Muscle layer of colon (tissue), 2 donors: ENCODE results near the gene MARCHF10.

Source experiments
- H3K27ac ChIP-seq: one replicate; pipeline ENCODE4 v1.7.0; 2013; ENCODE audit warnings: low read depth, mild to moderate bottlenecking, low read length, moderate library complexity
- H3K27me3 ChIP-seq, 2 donors: one replicate each; pipeline ENCODE4 v1.7.0; 2013; ENCODE audit warnings: low read length in 2 of 2, mild to moderate bottlenecking in 2 of 2; ENCODE audit not compliant: insufficient read depth in 2 of 2, control insufficient read depth in 1 of 2
- H3K36me3 ChIP-seq: one replicate; pipeline ENCODE4 v1.7.0; 2013; ENCODE audit warnings: mild to moderate bottlenecking, low read length; ENCODE audit not compliant: insufficient read depth
- H3K4me1 ChIP-seq: one replicate; pipeline ENCODE4 v1.7.0; 2013; ENCODE audit warnings: mild to moderate bottlenecking, low read length; ENCODE audit not compliant: insufficient read depth
- H3K4me3 ChIP-seq, 2 donors: one replicate each; pipeline ENCODE4 v1.7.0; 2013; ENCODE audit warnings: low read length in 2 of 2, low read depth in 1 of 2, mild to moderate bottlenecking in 1 of 2, moderate library complexity in 1 of 2
- H3K9ac ChIP-seq: one replicate; pipeline ENCODE4 v1.7.0; 2013; ENCODE audit warnings: low read length
- H3K9me3 ChIP-seq: one replicate; pipeline ENCODE4 v1.7.0; 2013; ENCODE audit warnings: mild to moderate bottlenecking, low read length
- donor health status: abdominal sarcoma.
- donor health status: Adenocarcinoma of cecum.

MARCHF10 gene

DNA sequence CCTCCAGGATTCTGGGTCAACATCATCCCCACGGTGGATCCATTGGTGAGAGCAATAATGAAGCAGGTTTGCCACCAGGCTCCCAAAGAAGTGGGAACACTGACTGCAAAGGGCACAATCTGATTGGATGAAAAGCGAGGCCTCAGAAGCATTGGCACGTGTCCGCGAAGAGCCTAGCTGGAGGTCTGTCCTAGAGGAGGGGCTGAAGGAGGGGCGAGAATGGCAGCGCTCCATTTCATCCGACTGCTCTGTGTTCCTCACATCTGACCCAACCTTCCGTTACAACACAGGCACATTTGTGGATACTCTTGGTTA, 100.7 kb downstream of the MARCHF10 start:
- Histone ChIP-seq H3K27me3 (no peaks in the 10 kb centered on the region), H3K4me3 (no peak overlapping the region), H3K9ac (no peak overlapping the region), H3K4me1 (peaks cover 8% of the 10 kb centered on the region), H3K36me3 (no peaks in the 10 kb centered on the region), H3K27ac (no peak overlapping the region), H3K9me3 (no peaks in the 10 kb centered on the region)

- H3K36me3 ChIP-seq: no peaks in the 10 kb centered on the region
- H3K27me3 ChIP-seq: no peaks in the 10 kb centered on the region
- H3K9ac ChIP-seq: no peak overlapping the region
- H3K4me3 ChIP-seq: no peak overlapping the region
- H3K9me3 ChIP-seq: no peaks in the 10 kb centered on the region
- H3K27ac ChIP-seq: no peak overlapping the region
- H3K4me1 ChIP-seq: peaks cover 8% of the 10 kb centered on the region
Measured at GRCh38 chr17:62706598-62707424, 101.3 kb downstream of the MARCHF10 start.

DNA sequence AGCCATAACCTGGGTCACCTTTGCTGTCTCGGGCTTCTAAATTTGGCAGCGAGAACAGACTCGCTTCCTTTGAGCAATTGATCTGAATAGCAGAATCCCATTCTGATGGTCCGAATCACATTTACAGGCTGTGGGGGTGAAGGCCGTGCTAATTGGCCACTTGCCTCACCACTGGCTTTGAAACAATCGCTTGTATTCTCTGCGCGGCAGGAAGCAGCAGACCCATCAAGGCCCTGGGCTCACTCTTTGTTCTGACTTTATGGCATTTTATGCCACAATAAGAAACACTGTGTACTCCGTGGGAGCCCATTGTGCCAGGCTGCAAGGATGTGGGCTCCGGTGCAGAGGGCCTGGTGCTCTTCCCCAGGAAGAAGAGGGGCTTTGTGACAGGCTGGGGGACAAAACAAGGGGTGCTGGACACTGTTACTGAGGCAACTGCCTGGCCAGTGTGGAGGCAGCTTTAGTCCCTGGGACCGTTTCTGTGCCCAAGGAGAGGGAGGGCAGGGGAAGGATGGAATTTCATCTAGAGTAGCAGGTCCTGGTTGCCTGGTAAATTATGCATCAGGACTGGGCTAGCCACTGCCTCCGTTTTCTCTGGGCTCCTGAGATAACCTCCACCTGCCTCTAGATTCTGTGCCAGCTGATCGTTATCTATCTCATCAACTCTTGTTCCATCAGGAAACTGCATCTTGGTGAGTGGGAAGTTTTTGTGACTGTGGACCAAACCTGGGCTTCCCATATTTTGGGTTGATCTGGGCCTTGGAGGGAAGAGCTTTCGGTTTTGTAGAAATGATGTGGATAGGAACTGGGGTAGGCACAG, 102.1 kb downstream of the MARCHF10 start:
- Histone ChIP-seq H3K27me3 (no peaks in the 10 kb centered on the region), H3K27ac (no peak overlapping the region), H3K4me3 (no peak overlapping the region), H3K9me3 (no peaks in the 10 kb centered on the region), H3K36me3 (no peaks in the 10 kb centered on the region), H3K9ac (no peak overlapping the region), H3K4me1 (peaks cover 8% of the 10 kb centered on the region)

GRCh38 chr17:62705156-62705777, 102.8 kb downstream of the MARCHF10 start:
- Histone ChIP-seq H3K9me3 (no peaks in the 10 kb centered on the region), H3K9ac (no peak overlapping the region), H3K4me3 (peak overlapping the region in 1 of 2 donors; percentile 17), H3K27ac (no peak overlapping the region), H3K36me3 (no peaks in the 10 kb centered on the region), H3K27me3 (no peaks in the 10 kb centered on the region), H3K4me1 (peaks cover 8% of the 10 kb centered on the region)

DNA sequence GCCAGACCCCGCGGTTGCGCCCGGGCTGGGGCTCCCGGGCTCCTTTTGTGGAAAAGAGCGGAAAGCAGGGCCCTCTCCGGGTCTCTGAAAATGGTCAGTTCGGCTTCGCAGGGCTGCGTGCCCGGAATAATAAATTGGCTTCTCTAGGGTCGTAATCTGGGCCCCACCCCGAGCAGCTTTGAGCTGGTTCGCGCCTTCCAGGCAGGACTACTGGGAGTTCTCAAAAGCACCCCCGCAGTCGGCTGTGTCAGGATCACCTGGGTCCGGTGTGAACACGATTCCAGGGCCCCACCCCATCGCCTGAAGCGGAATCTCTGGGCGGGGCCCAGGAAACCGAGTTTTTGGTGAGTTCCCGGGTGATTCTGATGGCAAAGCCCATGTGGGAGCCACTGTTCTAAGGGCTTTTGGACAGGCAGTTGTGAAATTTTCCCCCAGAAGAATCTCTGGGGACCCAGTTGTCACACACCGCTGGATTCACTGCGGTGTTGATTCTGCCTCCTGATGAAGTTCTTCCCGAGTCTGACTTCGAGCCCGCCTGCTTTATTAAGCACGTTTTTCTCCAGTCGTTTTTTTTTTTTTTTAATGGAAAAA, 103.6 kb downstream of the MARCHF10 start:
- Histone ChIP-seq H3K4me3 (peak overlapping the region; percentile 17 to 52), H3K9ac (no peak overlapping the region), H3K27me3 (no peaks in the 10 kb centered on the region), H3K36me3 (no peaks in the 10 kb centered on the region), H3K27ac (peak overlapping the region; percentile 42), H3K4me1 (peaks cover 8% of the 10 kb centered on the region), H3K9me3 (no peaks in the 10 kb centered on the region)

DNA sequence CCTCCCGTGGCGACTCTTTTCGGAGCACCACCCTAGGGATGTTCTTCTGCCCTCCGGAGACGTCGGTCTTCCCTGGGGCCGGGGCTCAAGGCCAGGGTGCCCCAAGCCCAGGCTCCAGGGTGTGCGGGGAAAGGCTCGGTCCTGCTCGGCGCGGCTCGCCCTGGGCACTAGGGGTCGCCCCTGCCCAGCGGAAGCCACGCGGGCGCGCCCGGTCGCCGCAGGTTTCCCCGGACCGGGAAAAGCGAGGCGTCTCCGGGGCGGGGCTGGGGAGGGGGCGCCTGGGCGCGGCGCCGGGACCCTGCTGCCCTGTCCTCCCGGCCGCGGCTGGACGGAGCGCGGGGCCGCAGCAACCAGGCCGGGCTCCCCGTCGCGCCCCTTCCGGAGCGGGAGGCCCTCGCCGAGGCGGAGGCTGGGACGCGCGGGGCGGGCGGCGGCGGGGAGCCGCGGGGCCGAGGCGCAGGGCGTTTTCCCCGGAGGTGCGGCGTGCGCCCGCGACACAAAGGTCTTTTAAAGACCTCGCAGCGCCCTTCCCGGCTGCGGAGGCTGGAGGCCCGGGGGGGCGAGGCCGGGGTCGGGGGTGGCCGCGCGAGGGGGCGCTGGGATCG, 104.2 kb downstream of the MARCHF10 start:
- Histone ChIP-seq H3K36me3 (no peaks in the 10 kb centered on the region), H3K27me3 (no peaks in the 10 kb centered on the region), H3K27ac (peak overlapping the region; percentile 42), H3K9ac (no peak overlapping the region), H3K9me3 (no peaks in the 10 kb centered on the region), H3K4me1 (peaks cover 8% of the 10 kb centered on the region), H3K4me3 (peak overlapping the region; percentile 17 to 52)

DNA sequence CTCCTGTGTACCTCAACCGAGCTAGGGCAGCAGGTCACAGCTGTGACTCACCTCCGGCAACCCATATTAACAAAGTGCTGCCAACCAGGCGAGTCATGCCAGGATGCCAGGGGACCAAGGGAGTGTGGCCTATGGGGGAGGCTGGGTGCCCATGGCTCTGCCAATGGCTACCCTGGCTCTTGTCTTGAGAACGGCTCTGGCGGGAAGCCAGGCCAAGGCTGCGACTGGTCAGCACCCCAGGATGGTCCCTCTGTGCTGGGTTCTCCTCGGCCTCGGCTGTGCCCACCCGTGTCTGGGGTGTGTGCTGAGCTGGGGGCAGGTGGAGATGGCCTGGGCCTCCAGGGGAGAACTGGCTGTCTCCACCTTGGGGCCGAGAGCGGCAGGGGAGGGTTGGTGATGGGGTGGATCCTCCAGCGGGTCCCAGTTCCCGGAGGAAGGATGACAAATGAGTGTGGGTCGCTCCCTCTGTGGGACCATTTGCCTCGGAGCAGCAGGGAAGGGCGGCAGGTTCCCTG, 104.8 kb downstream of the MARCHF10 start:
- H3K4me3 ChIP-seq: no peak overlapping the region
- no peaks in the 10 kb centered on the region for H3K9me3 ChIP-seq
- H3K27me3 ChIP-seq: no peaks in the 10 kb centered on the region
- peaks cover 8% of the 10 kb centered on the region for H3K4me1 ChIP-seq
- no peak overlapping the region for H3K9ac ChIP-seq
- H3K36me3 ChIP-seq: no peaks in the 10 kb centered on the region
- H3K27ac ChIP-seq: no peak overlapping the region

DNA sequence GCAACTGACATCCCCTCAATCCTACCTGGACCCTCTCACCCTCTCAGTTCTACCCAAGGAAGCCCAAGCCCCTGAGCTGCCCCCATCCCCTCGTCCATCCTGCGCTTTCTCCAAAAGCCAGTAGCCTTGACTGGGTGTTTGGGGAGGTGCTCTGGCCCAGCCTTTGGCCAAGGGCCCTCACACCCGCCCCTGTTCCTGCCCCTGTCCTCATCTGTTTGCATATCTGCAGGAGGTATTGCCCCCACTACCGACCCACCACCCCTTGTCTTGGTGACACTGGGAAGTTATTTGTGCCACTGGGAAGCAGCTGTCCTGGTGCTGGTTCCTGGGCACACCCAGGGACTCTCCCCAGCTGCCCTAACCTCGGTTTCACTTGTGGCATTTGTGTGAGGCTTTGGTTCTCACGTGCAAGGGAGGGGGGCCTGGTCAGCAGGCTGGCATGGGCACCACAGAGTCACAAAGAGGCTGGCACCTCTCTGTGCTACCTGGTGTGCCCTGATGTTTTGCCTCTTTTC, 105.3 kb downstream of the MARCHF10 start:
- no peak overlapping the region for H3K4me3 ChIP-seq
- H3K9me3 ChIP-seq: no peaks in the 10 kb centered on the region
- no peaks in the 10 kb centered on the region for H3K27me3 ChIP-seq
- H3K4me1 ChIP-seq: peaks cover 8% of the 10 kb centered on the region
- H3K9ac ChIP-seq: no peak overlapping the region
- H3K27ac ChIP-seq: no peak overlapping the region
- H3K36me3 ChIP-seq: no peaks in the 10 kb centered on the region

DNA sequence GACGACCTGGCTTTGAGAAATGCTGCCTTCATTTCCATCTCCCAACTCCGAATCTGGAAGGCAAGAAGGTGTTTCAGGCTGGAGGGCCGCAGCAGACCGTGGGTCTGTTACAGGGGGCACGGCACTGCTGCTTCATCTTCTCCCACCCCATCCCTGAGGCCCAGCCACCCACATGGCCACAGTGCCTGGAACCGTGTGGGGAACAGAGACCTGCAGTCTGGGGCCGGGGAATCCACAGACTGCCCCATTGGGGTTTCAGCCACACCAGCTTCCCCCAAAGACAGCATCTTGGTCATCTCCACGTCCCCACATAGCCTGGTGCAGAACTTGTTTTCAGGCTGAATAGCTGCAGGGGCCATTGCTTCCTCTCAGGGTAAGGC, 106.4 kb downstream of the MARCHF10 start:
- H3K36me3 ChIP-seq: no peaks in the 10 kb centered on the region
- H3K4me3 ChIP-seq: no peak overlapping the region
- no peak overlapping the region for H3K9ac ChIP-seq
- no peak overlapping the region for H3K27ac ChIP-seq
- no peaks in the 10 kb centered on the region for H3K27me3 ChIP-seq
- no peaks in the 10 kb centered on the region for H3K9me3 ChIP-seq
- peaks cover 8% of the 10 kb centered on the region for H3K4me1 ChIP-seq

DNA sequence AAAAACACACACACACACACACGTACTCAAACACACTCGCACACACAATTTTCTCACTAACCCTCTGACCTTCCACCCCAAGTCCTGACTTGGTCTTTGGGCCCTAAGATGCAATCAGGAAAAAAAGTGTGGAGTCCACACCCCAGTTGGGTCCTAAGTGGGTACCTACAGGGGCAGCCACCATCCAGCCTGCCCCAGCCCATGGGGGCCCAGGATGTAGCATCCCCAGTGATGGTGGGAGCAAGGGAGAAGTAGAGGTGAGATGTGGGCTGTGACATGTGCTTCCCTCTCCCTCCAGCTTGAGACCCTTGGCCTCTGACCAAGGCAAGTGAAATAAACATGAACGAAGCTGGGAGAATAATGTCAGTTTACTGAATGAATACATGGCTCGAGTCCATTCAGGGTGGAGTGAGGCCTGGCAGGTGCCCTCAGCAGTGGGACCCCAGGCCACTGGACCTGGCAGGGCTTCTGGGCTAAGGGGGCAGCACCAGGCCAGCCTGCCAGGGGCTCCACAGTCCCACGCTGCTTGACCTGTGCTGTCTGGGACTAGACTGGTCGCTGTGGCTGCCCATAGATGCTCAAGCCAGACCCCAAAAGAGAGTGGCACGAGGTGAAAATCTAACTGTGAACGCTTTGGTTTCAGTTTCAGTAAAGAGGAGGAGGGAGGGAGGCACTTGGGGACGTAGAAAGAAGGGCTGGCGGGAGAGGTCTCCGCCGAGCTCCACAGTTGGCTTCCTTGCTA, 107.0 kb downstream of the MARCHF10 start:
- H3K27me3 ChIP-seq: no peaks in the 10 kb centered on the region
- H3K4me3 ChIP-seq: no peak overlapping the region
- H3K9ac ChIP-seq: no peak overlapping the region
- no peaks in the 10 kb centered on the region for H3K36me3 ChIP-seq
- peaks cover 8% of the 10 kb centered on the region for H3K4me1 ChIP-seq
- no peak overlapping the region for H3K27ac ChIP-seq
- H3K9me3 ChIP-seq: no peaks in the 10 kb centered on the region
